Retinal pigment epithelial cell (primary cell): ENCODE results near the gene KRT78.
A peak's percentile ranks its signal among the peaks of the same experiment; 100 is the strongest.

Source experiments
- DNase-seq: peaks from one replicate; pipeline ENCODE4 v3.0.0-alpha.2; 2010; ENCODE audit warnings: low read depth
- H3K4me3 ChIP-seq: 2 replicates; pipeline ENCODE4 v1.5.1; 2011; ENCODE audit warnings: mild to moderate bottlenecking, low read length, control low read depth, moderate library complexity
- CTCF ChIP-seq: conservative IDR thresholded peaks from 2 replicates; pipeline ENCODE4 v1.5.1; 2011; ENCODE audit warnings: low read depth, low read length, control low read depth, inconsistent platforms

KRT78 gene

GRCh38 chr12:52874573-52875435 lies 26.0 kb upstream of the KRT78 start:
- no peak for DNase-seq
- peak overlapping the region; percentile 32 for H3K4me3 ChIP-seq
- TF ChIP-seq CTCF, result no peak

- DNase-seq, result peak; percentile 88
- H3K4me3 ChIP-seq, result peak overlapping the region; percentile 43
- TF ChIP-seq CTCF, result no peak
Observed at GRCh38 chr12:52873832-52874572, 25.2 kb upstream of the KRT78 start.

GRCh38 chr12:52873513-52873831 lies 24.7 kb upstream of the KRT78 start:
- TF ChIP-seq CTCF, result no peak
- H3K4me3 ChIP-seq, result peak overlapping the region; percentile 43
- DNase-seq, result no peak

GRCh38 chr12:52872644-52873389 lies 24.0 kb upstream of the KRT78 start:
- no peak for TF ChIP-seq CTCF
- H3K4me3 ChIP-seq, result no peak overlapping the region
- no peak for DNase-seq

GRCh38 chr12:52871291-52872039 lies 22.7 kb upstream of the KRT78 start:
- no peak overlapping the region for H3K4me3 ChIP-seq
- DNase-seq, result peak; percentile 86
- TF ChIP-seq CTCF, result no peak

- DNase-seq, result no peak
- TF ChIP-seq CTCF, result peak; percentile 82
- H3K4me3 ChIP-seq, result no peak overlapping the region
Observed at GRCh38 chr12:52870361-52871290, 21.8 kb upstream of the KRT78 start.
